Right hindlimb (tissue), 1 donor: ENCODE measurements around the gene CDC40.
"Not testable (repeated sequence)": the region's sequence is repeated elsewhere in the genome, so short reads cannot be mapped to it uniquely, and the experiment has no call there.

Experiments
- DNase-seq: peaks from one replicate; pipeline ENCODE4 v3.0.0-alpha.2; 2018

The CDC40 gene

DNA sequence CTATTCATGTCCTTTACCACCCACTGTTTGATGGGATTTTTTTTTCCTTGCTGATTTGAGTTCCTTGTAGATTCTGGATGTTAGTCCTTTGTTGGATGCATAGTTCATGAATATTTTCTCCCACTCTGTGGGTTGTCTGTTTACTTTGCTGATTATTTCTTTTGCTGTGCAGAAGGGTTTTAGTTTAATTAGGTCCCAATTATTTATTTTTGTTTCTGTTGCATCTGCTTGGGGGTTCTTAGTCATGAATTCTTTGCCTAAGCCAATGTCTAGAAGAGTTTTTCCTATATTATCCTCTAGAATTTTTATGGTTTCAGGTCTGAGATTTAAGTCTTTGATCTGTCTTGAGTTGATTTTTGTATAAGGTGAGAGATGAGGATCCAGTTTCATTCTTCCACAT is 92.6 kb downstream of the CDC40 start:
- not testable (repeated sequence) for DNase-seq

DNA sequence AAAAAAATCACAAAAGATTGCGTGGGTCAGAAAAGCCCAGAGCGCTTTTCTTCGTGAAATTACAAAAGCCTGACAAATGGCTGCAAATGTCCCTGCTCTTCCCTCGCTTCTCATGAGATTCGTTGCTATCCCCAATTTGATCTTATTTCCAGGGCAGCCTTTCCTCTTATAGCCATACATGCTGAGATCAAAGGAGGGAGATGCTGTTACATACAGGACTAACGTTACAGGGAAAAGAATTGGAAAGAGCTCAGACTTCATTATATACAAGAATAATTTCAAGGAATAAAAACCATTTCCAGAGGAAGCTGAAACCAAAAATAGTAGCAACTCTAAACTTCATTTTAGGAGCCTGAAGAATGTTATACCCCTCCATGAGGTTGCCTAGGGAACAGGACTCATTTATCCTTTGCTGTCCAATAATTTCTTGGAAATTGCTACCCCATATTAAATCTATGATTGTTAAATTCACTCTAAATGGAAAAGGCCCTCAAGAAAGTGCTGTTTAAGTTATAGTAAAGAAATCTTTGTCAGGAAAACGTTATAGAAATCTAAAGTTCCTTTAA is 97.0 kb downstream of the CDC40 start:
- DNase-seq, result no peak
